GM19468 (cell line): ENCODE measurements around the gene IL17RA.
"Not testable (repeated sequence)": the region's sequence is repeated elsewhere in the genome, so short reads cannot be mapped to it uniquely, and the experiment has no call there.

Experiments
- ATAC-seq: cut with Tn5 transposase; IDR thresholded peaks from one replicate; pipeline ENCODE4 v1.9.1; 2021; ENCODE audit warnings: mild to moderate bottlenecking, moderate library complexity, moderate number of reproducible peaks; ENCODE audit not compliant: unreplicated experiment; ENCODE audit errors: extremely low read depth

IL17RA gene

GRCh38 chr22:17145021-17145680 lies 60.4 kb downstream of the IL17RA start:
- no peak for ATAC-seq

- ATAC-seq = not testable (repeated sequence)
These were observed 62.7 kb downstream of the IL17RA start for GRCh38 chr22:17147458-17147857.

GRCh38 chr22:17149076-17149815 lies 64.4 kb downstream of the IL17RA start:
- ATAC-seq = no peak

GRCh38 chr22:17152340-17152739 lies 67.5 kb downstream of the IL17RA start:
- no peak for ATAC-seq

- no peak for ATAC-seq
These were observed 68.2 kb downstream of the IL17RA start for GRCh38 chr22:17152971-17153370.

GRCh38 chr22:17155941-17156340 lies 71.1 kb downstream of the IL17RA start:
- ATAC-seq = no peak

GRCh38 chr22:17157714-17158113 lies 72.9 kb downstream of the IL17RA start:
- ATAC-seq = no peak

- ATAC-seq = no peak
These were observed 73.4 kb downstream of the IL17RA start for GRCh38 chr22:17158176-17158567.

- ATAC-seq = peak; percentile 51
These were observed 74.0 kb downstream of the IL17RA start, which contains the start of gene HDHD5 for GRCh38 chr22:17158568-17159503. HDHD5 (minus strand) TSS chr22:17159277; CDS start chr22:17159251, 26 bp downstream.

- no peak for ATAC-seq
These were observed 74.7 kb downstream of the IL17RA start for GRCh38 chr22:17159504-17159951.

GRCh38 chr22:17161991-17162390 lies 77.2 kb downstream of the IL17RA start:
- ATAC-seq = no peak

- no peak for ATAC-seq
These were observed 77.9 kb downstream of the IL17RA start for GRCh38 chr22:17162731-17163130.

GRCh38 chr22:17164392-17165024 lies 79.7 kb downstream of the IL17RA start:
- no peak for ATAC-seq
